Breast epithelium (tissue), 4 donors: ENCODE results near the gene MYRF. TPM values are rescaled to one million over a fixed set of nuclear protein-coding genes. Genes with fewer than 3 reads are reported as not detected.

Experiments used
- DNase-seq, 2 donors: peaks; one replicate each; pipeline ENCODE4 v3.0.0-alpha.2; 2019; ENCODE audit warnings: low spot score in 2 of 2
- H3K27ac ChIP-seq, 2 donors: fragments of 200-600 bp; sonication (generic) in 1 of 2; one replicate each; pipeline ENCODE4 v1.5.1; 2016 to 2019; ENCODE audit warnings: mild to moderate bottlenecking in 1 of 2
- H3K27me3 ChIP-seq, 2 donors: fragments of 200-600 bp; sonication (generic) in 1 of 2; one replicate each; pipeline versions ENCODE4 v1.5.1 to v1.6.0; 2017 to 2019; ENCODE audit warnings: control low read depth in 1 of 2, mild to moderate bottlenecking in 1 of 2
- H3K36me3 ChIP-seq: fragments of 200-600 bp; one replicate; pipeline ENCODE4 v1.5.1; 2019
- H3K4me1 ChIP-seq, 2 donors: fragments of 200-600 bp; sonication (generic); one replicate each; pipeline ENCODE4 v1.5.1; 2016 to 2019; ENCODE audit warnings: control low read depth in 1 of 2
- H3K4me3 ChIP-seq, 3 donors: fragments of 200-600 bp; sonication (generic); 1 replicate in 2 of 3; 2 replicates in 1 of 3; pipeline ENCODE4 v1.5.1; 2016 to 2019; ENCODE audit warnings: mild to moderate bottlenecking in 3 of 3, moderate library complexity in 2 of 3
- H3K9me3 ChIP-seq, 2 donors: fragments of 200-600 bp; sonication (generic) in 1 of 2; one replicate each; pipeline ENCODE4 v1.5.1; 2016 to 2019; ENCODE audit warnings: control low read depth in 1 of 2
- POLR2A ChIP-seq: fragments of 450-650 bp; IDR thresholded peaks from one replicate; pipeline ENCODE4 v1.6.1; 2016; ENCODE audit warnings: antibody characterized with exemption, mild to moderate bottlenecking, moderate library complexity
- POLR2AphosphoS5 ChIP-seq, 3 donors: sonication (generic); formaldehyde crosslinking; IDR thresholded peaks; one replicate each; pipeline ENCODE4 v1.6.1; 2017; ENCODE audit warnings: antibody characterized with exemption in 3 of 3
- intact Hi-C: fragments of 100-400 bp; cut with DNase I; formaldehyde crosslinking; loops from one replicate; pipeline ENCODE4 v1.15.1; 2023; ENCODE audit warnings: low total_unique reads
- total RNA-seq, 3 donors: library from RNA; depleted of rRNA; stranded (reverse); fragments of >200 nt; gene quantifications; one replicate each; pipeline ENCODE4 v1.1.0, GENCODE V29; 2016
- TF ChIP-seq, protein P1 (sequence below), 3 donors: fragments of 450-650 bp; IDR thresholded peaks; one replicate each; pipeline ENCODE4 v1.5.1; 2016 to 2017; ENCODE audit warnings: antibody characterized with exemption in 3 of 3, mild to moderate bottlenecking in 3 of 3, moderate library complexity in 3 of 3

Gene MYRF
- total RNA-seq, 3 donors from 2014 or later: 0.32 to 6.9 (median 0.66) TPM

GRCh38 chr11:61771985-61772455 is 19.6 kb downstream of the MYRF start:
- Histone ChIP-seq H3K27me3 (no peaks in the 10 kb centered on the region), H3K4me3 (no peak overlapping the region), H3K36me3 (no peaks in the 10 kb centered on the region), H3K9me3 (no peaks in the 10 kb centered on the region), H3K27ac (no peak overlapping the region), H3K4me1 (no peaks in the 10 kb centered on the region)
- TF ChIP-seq POLR2AphosphoS5 (IDR thresholded peaks at IDR 0.05): no peak
- intact Hi-C loops: no loop called here
- DNase-seq: no peak

DNA sequence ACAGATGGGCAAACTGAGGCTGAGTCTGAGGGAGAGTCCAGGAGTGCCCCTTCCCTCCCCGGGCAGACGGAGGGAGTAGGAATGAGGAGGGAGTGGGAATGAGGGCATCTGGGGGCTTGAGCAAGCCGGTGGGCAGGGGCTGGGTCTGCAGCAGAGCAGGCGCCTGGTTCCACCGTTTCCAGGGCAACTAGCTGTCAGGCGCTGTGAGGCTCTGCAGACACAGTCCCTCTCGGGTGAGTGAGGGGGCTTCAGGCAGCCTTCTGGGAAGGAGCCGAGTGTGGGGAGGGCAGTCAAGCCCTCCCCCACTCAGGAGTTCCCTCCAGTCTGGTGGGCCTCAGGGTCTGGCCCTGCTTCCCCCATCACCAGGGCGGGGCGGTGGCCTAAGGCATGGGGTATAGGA is 20.9 kb downstream of the MYRF start:
- DNase-seq: no peak
- Histone ChIP-seq H3K4me3 (no peak overlapping the region), H3K4me1 (no peaks in the 10 kb centered on the region), H3K27ac (no peak overlapping the region), H3K27me3 (no peaks in the 10 kb centered on the region), H3K36me3 (no peaks in the 10 kb centered on the region), H3K9me3 (no peaks in the 10 kb centered on the region)
- intact Hi-C loops: no loop called here
- no peak for TF ChIP-seq POLR2A
- TF ChIP-seq, protein P1, sequence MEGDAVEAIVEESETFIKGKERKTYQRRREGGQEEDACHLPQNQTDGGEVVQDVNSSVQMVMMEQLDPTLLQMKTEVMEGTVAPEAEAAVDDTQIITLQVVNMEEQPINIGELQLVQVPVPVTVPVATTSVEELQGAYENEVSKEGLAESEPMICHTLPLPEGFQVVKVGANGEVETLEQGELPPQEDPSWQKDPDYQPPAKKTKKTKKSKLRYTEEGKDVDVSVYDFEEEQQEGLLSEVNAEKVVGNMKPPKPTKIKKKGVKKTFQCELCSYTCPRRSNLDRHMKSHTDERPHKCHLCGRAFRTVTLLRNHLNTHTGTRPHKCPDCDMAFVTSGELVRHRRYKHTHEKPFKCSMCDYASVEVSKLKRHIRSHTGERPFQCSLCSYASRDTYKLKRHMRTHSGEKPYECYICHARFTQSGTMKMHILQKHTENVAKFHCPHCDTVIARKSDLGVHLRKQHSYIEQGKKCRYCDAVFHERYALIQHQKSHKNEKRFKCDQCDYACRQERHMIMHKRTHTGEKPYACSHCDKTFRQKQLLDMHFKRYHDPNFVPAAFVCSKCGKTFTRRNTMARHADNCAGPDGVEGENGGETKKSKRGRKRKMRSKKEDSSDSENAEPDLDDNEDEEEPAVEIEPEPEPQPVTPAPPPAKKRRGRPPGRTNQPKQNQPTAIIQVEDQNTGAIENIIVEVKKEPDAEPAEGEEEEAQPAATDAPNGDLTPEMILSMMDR (IDR thresholded peaks at IDR 0.05): no peak
- no peak for TF ChIP-seq POLR2AphosphoS5 (IDR thresholded peaks at IDR 0.05)

DNA sequence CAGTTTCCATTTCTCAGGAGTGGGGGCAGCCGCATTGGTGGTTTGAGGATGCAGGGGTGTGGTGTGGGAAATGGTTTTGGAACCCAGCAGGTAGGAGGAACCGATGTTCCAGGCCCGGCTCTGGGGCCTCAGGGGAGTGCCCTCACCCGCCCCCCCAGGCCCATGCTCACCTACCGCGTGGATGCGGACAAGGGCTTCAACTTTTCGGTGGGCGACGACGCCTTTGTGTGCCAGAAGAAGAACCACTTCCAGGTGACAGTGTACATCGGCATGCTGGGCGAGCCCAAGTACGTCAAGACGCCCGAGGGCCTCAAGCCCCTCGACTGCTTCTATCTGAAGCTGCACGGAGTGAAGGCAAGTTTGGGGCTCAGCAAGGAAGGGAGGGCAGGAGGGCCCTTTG is 21.4 kb downstream of the MYRF start:
- Histone ChIP-seq H3K4me3 (no peak overlapping the region), H3K27me3 (no peaks in the 10 kb centered on the region), H3K9me3 (no peaks in the 10 kb centered on the region), H3K4me1 (no peaks in the 10 kb centered on the region), H3K27ac (no peak overlapping the region), H3K36me3 (no peaks in the 10 kb centered on the region)
- DNase-seq: no peak
- TF ChIP-seq POLR2A (no peak), POLR2AphosphoS5 (IDR thresholded peaks at IDR 0.05) (no peak)
- TF ChIP-seq, protein P1 (IDR thresholded peaks at IDR 0.05): no peak
- intact Hi-C loops: no loop called here

DNA sequence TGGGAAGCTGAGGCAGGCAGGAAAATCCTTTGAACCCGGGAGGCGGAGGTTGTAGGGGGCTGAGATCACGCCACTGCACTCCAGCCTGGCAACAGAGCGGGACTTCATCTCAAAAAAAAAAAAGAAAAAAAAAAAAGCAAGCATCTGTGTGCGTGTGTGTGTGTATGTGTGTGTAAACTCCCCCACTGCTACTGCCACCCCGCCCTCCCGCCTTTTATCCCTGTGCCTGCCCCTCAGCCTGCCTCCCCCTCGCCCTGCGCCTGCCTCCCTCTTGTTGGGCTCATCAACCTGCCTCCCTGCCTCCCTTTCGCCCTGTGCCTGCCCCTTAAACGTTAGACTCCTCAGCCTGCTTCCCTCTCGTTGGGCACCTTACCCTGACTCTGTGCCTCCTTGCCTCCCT is 22.0 kb downstream of the MYRF start:
- H3K36me3 ChIP-seq: no peaks in the 10 kb centered on the region
- H3K27ac ChIP-seq: no peak overlapping the region
- no peak for TF ChIP-seq POLR2A
- TF ChIP-seq, protein P1 (IDR thresholded peaks at IDR 0.05): no peak
- TF ChIP-seq POLR2AphosphoS5 (IDR thresholded peaks at IDR 0.05): no peak
- DNase-seq: no peak
- H3K4me1 ChIP-seq: no peaks in the 10 kb centered on the region
- H3K9me3 ChIP-seq: no peaks in the 10 kb centered on the region
- no peaks in the 10 kb centered on the region for H3K27me3 ChIP-seq
- H3K4me3 ChIP-seq: no peak overlapping the region
- intact Hi-C loops: no loop called here

GRCh38 chr11:61775106-61775505 is 22.7 kb downstream of the MYRF start:
- no peaks in the 10 kb centered on the region for H3K36me3 ChIP-seq
- H3K27me3 ChIP-seq: no peaks in the 10 kb centered on the region
- intact Hi-C loops: no loop called here
- no peak overlapping the region for H3K4me3 ChIP-seq
- TF ChIP-seq POLR2A (no peak), POLR2AphosphoS5 (IDR thresholded peaks at IDR 0.05) (no peak)
- TF ChIP-seq, protein P1 (IDR thresholded peaks at IDR 0.05): no peak
- no peak for DNase-seq
- no peaks in the 10 kb centered on the region for H3K9me3 ChIP-seq
- H3K27ac ChIP-seq: no peak overlapping the region
- no peaks in the 10 kb centered on the region for H3K4me1 ChIP-seq
